Ishikawa (cell line): ENCODE measurements around the gene HOXD12.

Source experiments
- CEBPB ChIP-seq: IDR thresholded peaks from 2 replicates; pipeline ENCODE4 v1.6.1; 2012
- CREB1 ChIP-seq: IDR thresholded peaks from 2 replicates; pipeline ENCODE4 v1.6.1; 2012; ENCODE audit warnings: low read depth
- EGR1 ChIP-seq: IDR thresholded peaks from 2 replicates; pipeline ENCODE4 v1.6.1; 2012
- EP300 ChIP-seq: IDR thresholded peaks from 2 replicates; pipeline ENCODE4 v1.6.1; 2012; ENCODE audit warnings: borderline replicate concordance
- FOXM1 ChIP-seq: IDR thresholded peaks from 2 replicates; pipeline ENCODE4 v1.6.1; 2012; ENCODE audit warnings: low read depth, borderline replicate concordance
- MAX ChIP-seq: IDR thresholded peaks from 2 replicates; pipeline ENCODE4 v1.6.1; 2012
- NFIC ChIP-seq: IDR thresholded peaks from 2 replicates; pipeline ENCODE4 v1.6.1; 2012
- RAD21 ChIP-seq: IDR thresholded peaks from 2 replicates; pipeline ENCODE4 v1.6.1; 2012; ENCODE audit warnings: low read depth
- REST ChIP-seq: IDR thresholded peaks from 2 replicates; pipeline ENCODE4 v1.6.1; 2012; ENCODE audit warnings: low read depth, mild to moderate bottlenecking
- TAF1 ChIP-seq: IDR thresholded peaks from 2 replicates; pipeline ENCODE4 v1.6.1; 2012; ENCODE audit warnings: low read depth, mild to moderate bottlenecking
- TCF12 ChIP-seq: IDR thresholded peaks from 2 replicates; pipeline ENCODE4 v1.6.1; 2012; ENCODE audit warnings: low read depth
- TEAD4 ChIP-seq: IDR thresholded peaks from 2 replicates; pipeline ENCODE4 v1.6.1; 2012
- USF1 ChIP-seq: IDR thresholded peaks from 2 replicates; pipeline ENCODE4 v1.6.1; 2012
- YY1 ChIP-seq: IDR thresholded peaks from 2 replicates; pipeline ENCODE4 v1.6.1; 2012; ENCODE audit warnings: low read depth
- ZBTB7A ChIP-seq: IDR thresholded peaks from 2 replicates; pipeline ENCODE4 v1.6.1; 2012; ENCODE audit warnings: low read depth

HOXD12 gene

GRCh38 chr2:176089843-176090395 is 9.7 kb upstream of the HOXD12 start:
- TF ChIP-seq CREB1: no peak
- no peak for TF ChIP-seq TEAD4
- TF ChIP-seq MAX: no peak
- no peak for TF ChIP-seq TCF12
- TF ChIP-seq EGR1: no peak
- no peak for TF ChIP-seq TAF1
- TF ChIP-seq CEBPB: no peak
- TF ChIP-seq REST: no peak
- TF ChIP-seq FOXM1: no peak
- no peak for TF ChIP-seq NFIC
- TF ChIP-seq USF1: no peak
- TF ChIP-seq ZBTB7A: no peak
- no peak for TF ChIP-seq YY1
- no peak for TF ChIP-seq RAD21
- TF ChIP-seq EP300: no peak

GRCh38 chr2:176090862-176091261 is 8.7 kb upstream of the HOXD12 start:
- TF ChIP-seq REST (no peak), MAX (no peak), EGR1 (no peak), TCF12 (no peak), USF1 (no peak), CREB1 (no peak), EP300 (no peak), TEAD4 (no peak), TAF1 (no peak), RAD21 (no peak), YY1 (no peak), FOXM1 (no peak), CEBPB (no peak), NFIC (no peak), ZBTB7A (no peak)

- no peak for TF ChIP-seq EGR1
- no peak for TF ChIP-seq EP300
- TF ChIP-seq REST: no peak
- TF ChIP-seq TCF12: no peak
- no peak for TF ChIP-seq USF1
- no peak for TF ChIP-seq NFIC
- TF ChIP-seq MAX: no peak
- no peak for TF ChIP-seq RAD21
- no peak for TF ChIP-seq FOXM1
- no peak for TF ChIP-seq ZBTB7A
- no peak for TF ChIP-seq TAF1
- no peak for TF ChIP-seq CREB1
- no peak for TF ChIP-seq TEAD4
- no peak for TF ChIP-seq YY1
- no peak for TF ChIP-seq CEBPB
These were observed 8.0 kb upstream of the HOXD12 start for GRCh38 chr2:176091329-176092258.
